HPDE6-E6E7 (cell line): ENCODE data around the gene ITGAV.

Source experiments
- DNase-seq: peaks from one replicate; pipeline ENCODE4 v3.0.0; 2011; ENCODE audit warnings: missing footprints; ENCODE audit errors: extremely low spot score

ITGAV gene

GRCh38 chr2:186612026-186612425 is 22.2 kb downstream of the ITGAV start:
- DNase-seq: no peak

DNA sequence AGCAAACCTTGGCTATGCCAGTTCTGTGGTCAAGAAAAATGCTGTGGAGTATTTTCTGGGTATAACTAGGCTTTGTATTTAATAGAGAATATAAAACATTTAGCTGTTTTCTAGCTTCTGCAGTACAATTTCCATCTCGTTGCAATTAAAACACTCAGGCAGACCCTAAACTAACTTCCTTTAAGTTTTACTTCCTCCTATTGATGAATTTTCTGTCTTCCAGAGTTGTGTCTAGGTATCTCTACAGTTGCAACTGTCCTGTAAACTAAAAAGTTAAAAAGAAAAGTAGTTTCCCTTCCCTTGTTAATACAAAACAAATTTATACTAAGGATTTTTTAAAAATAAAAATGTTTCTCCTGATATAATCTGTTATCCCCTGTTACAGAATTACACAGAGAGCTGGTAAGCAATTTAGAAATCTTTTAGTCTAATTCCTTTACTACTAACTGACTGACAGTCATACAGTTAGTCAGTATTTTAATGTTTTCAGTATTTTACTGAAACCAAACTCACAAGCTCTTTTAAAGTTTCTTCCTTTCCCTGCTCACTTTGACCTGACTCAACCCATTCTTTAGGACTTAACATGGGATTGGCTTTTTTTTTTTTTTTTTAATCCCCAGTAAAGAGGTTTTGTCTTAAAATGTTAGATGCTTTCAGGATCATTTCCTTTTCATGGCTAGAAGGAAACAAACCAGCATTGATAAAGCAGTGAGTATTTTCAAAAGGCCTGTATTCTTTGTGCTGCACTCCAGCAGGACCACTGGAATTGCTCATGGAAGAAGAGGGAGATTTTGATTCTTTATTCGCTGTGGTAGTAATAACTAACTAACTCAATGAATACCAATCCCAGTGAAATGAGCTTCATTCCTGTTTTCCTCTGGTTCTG is 22.9 kb downstream of the ITGAV start:
- DNase-seq: no peak

DNA sequence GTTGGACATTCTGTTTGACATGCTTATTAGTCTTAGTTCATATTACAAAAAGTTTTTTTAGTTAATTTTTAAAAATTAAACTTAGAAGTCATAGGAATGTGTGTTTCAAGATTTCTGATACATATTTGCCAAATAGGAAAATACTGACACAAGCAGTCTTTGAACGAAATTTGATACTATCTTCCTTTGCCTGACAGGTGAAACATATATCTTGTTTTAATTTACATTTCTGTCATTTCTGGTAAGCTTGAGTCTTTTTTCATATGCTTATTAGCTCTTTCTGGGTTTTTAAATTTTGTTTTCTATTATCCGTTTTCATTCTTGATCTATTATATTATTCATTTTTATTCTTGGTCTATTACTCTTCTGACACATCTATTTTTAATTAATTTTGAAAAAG is 24.5 kb downstream of the ITGAV start:
- DNase-seq: no peak

- DNase-seq: no peak
Observed at GRCh38 chr2:186617148-186617547, 27.3 kb downstream of the ITGAV start.

DNA sequence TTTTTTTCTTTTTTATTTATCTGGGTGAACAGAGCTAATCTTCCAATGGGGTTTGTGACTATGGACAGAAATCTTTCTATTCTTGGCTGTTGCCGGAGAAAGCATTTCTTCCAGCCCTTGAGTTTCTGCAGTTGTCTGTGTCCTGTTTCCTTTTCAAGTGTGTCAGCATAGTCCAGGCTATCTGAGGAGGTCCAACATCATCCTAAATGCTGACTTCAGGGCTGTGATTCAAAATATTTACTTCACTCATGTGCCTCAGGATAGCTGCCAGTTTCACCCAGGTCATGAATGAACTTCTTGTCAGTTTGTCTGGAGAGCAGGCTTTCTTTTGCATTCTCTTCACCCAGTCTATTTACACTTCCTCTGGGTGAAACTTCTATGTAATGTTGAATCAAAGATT is 27.9 kb downstream of the ITGAV start:
- no peak for DNase-seq

DNA sequence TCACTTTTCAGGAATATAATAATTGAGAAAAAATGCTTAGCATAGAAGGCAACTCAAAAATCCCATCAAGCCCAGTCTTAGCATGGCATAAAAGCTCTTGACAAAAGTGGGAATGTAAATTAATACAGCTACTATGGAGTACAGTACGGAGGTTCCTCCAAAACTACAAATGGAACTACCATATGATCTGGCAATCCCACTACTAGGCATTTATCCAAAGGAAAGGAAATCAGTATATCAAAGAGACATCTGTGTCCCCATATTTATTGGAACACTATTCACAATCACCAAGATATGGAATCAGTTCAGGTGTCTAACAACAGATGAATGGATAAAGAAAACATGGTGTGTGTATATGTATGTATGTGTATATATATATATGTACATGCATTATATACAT is 28.8 kb downstream of the ITGAV start:
- DNase-seq: no peak

GRCh38 chr2:186623084-186623483 is 33.2 kb downstream of the ITGAV start:
- no peak for DNase-seq

DNA sequence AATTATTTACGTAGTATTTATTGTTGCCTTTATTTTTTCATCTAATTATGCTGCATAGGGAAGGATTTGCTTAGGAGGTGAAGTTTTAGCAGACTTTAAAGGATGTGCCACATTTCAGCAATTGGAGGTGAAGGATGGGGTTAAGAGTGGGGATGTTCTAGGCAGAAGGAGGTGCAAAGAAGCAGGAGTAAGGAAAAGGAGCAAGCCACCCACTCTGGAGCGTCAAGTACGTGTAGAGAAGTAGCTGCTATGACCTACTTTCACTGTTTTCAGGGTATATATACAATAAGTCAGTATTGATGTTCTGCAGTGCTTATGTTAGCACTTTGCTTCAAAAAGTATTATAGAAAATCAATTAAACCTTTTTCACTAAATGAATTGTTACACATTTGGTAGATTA is 34.4 kb downstream of the ITGAV start:
- DNase-seq: no peak

DNA sequence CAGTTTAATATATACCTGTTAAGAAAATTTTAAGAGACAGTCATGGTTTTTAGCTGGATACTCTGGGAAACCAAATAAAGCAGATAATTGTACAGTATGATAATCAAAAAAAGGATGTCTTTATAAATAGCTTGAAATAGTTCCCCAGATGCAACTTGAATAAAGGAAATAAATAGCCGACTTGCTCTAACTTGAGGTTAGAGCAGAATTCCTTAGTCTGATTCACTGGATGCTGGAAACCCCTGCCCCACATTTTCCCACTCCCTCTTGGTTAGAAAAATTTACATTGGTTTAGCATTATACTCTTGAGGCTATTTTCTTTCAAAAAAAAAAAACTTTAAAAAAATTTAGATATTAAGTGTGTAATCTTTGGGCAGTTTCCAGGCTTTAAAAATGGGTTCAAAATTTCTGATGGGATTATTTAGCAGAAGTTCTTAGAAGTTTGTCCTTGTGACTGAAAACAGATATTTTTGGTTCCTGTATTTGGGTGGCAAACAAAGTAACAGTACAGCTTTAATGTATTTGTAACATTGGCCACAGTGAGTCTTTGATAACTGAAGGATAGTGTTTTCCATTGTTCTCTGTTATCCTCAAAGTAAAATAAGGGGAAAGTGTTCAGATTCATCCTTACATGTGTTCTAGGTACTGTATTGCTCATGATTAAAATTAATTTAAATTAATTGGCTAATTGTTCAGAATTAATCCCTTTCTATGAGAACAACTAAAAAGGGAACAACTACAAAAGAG is 39.6 kb downstream of the ITGAV start:
- DNase-seq: no peak

DNA sequence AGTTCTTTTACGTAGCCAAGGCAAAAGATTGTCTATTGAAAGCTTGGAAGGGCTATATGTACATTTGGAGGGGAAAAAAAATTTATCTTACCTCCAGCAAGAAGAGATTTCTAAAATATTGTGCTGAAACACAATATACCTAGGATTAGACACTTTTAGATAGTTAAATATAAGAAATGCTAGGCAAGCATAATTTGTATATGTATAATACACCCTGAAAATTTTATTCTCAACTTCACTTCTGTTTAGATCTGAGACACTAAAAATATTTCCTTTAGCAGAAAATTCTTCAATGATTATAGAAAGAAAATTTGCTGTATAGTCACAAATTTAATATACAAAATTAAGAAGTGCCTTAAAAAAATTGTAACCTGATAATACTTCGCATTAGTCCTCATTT is 42.6 kb downstream of the ITGAV start:
- no peak for DNase-seq

- no peak for DNase-seq
Observed at GRCh38 chr2:186634701-186635100, 44.8 kb downstream of the ITGAV start.

DNA sequence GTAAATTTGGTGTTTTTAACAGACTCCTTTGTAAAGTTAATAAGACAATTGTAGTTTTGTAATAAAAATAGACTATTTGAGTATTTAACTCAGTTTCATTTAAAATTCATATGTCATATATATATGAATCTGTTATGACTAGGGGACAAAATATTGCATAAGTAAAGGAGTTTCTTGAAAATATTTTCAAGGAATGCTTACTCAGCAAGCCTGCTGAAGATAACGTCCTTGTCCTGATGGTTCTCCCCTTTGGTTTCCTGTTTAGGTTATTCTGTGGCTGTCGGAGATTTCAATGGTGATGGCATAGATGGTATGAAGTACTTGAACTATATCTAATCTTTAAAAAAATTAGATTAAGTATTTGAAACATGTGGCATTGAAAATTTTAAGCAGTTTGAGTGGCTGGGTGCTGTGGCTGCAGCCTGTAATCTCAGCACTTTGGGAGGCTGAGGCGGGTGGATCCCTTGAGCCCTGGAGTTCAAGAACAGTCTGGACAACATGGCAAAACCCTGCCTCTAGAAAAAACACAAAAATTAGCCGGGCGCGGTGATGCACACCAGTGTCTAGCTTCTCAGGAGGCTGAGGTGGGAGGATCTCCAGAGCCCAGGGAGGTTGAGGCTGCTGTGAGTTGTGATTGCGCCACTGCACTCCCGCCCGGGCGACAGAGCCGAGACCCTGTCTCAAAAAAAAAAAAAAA is 47.1 kb downstream of the ITGAV start:
- DNase-seq: no peak

GRCh38 chr2:186637497-186637800 is 47.6 kb downstream of the ITGAV start:
- DNase-seq: no peak

DNA sequence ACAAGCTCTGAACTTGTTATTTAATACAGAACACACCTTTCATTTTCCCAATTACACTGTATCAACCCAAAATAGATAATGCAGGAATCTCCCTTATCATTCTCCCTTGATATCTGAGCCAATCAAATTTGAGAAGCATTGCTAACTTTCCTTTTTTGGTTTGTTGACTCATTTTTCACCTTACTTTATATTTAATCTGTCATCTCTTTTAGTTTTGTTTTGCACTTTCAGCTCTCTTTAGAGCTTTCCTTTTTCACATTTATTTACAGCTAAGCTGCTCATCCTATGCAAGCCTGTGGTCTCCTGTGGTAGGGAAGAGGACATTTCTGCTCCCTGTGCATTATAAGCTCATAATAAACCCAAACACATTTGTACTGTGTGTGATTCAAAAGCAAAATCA is 50.1 kb downstream of the ITGAV start:
- DNase-seq: no peak

DNA sequence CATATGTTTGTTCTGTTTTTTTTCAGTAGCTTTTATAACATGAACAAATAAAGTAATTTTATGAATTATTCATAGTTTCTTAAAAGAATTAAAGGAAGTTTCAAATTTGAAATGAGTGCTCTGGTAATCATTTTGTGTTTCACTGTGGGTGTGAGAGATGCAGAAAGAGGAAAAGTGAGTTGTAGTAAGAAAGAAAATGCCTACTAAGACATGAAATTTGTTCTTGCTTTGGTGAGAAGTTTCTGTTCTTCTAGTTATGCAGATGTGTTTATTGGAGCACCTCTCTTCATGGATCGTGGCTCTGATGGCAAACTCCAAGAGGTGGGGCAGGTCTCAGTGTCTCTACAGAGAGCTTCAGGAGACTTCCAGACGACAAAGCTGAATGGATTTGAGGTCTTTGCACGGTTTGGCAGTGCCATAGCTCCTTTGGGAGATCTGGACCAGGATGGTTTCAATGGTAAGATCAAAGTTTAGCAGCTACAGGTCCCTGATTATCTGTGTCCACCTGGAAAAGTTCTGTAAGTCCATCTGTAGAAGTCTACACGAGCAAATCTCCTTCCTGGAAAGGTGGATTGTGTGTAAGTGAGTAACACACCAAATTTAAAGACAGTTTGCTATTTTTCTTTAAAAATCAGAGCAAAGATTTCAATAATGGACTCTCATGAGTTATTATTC is 51.4 kb downstream of the ITGAV start:
- DNase-seq: no peak

DNA sequence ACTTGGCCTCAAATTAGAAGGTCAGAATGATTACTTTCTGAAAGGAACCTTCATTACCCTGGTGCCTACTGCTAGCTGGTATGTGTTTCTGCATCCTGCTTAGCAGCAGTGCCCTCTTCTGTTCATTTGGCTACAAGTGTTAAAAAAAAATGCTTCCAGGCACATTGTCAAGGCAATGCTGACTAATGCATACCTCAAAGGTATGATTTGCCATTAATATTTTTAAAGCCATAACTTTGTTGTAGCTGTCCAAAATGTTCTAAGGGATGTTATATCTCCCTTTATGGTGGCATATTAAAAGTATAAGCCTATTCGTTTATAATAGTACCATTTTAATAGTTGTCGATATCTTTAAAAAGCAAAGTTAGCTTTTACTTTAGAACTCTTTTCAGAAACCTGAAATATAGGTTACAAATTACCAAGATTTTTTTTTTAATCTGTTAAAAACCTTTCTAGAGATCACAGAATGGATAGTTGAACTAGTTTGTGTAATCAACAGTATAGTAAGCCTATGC is 52.0 kb downstream of the ITGAV start:
- peak; percentile 70 for DNase-seq

- DNase-seq: no peak
Observed at GRCh38 chr2:186644791-186645190, 54.9 kb downstream of the ITGAV start.

GRCh38 chr2:186645999-186646398 is 56.1 kb downstream of the ITGAV start:
- no peak for DNase-seq

DNA sequence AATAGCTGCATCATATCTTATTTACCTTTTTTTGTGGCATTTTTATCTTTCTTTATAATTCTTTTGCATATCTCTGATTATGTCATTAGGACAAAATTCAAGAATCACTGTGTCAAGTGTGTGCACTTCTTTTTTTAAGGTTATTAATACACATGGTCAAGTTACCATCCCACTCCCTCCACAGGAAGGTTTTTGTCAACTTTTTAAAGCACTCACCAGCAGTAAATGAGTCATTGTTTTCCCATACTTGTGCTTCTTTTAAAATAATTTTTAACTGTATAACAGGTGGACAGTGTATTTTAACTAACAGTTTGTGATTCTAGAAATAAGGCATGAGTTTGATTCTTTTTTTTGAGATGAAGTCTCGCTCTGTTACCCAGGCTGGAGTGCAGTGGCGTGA is 58.3 kb downstream of the ITGAV start:
- no peak for DNase-seq

GRCh38 chr2:186653511-186653910 is 63.7 kb downstream of the ITGAV start:
- DNase-seq: no peak

DNA sequence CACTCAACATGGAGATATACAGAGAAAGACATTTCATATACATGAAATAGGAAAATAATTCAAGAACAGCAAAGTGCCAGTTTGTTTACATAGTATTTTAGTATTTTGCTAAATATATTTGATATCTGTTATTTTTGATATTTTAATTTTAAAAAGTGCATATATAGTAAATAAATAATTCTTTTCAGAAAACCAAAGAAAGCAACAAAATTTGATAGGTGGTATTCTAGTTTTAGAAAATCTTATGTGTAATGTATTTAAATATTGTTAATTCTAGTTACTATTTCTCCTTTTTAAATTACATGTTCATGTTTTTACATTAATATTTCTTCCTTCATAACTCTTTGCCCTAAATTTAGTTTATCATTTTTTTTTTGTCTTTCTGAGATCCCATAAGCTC is 69.5 kb downstream of the ITGAV start:
- DNase-seq: no peak
